Globus pallidus (tissue), 1 donor: ENCODE results near the gene SCAI.
A peak's percentile ranks its signal among the peaks of the same experiment; 100 is the strongest.
"Not testable (repeated sequence)": the region's sequence is repeated elsewhere in the genome, so short reads cannot be mapped to it uniquely, and the experiment has no call there.

ENCODE experiments used
- DNase-seq: peaks from one replicate; pipeline ENCODE4 v3.0.0-alpha.2; 2015; ENCODE audit warnings: low spot score

Gene SCAI

DNA sequence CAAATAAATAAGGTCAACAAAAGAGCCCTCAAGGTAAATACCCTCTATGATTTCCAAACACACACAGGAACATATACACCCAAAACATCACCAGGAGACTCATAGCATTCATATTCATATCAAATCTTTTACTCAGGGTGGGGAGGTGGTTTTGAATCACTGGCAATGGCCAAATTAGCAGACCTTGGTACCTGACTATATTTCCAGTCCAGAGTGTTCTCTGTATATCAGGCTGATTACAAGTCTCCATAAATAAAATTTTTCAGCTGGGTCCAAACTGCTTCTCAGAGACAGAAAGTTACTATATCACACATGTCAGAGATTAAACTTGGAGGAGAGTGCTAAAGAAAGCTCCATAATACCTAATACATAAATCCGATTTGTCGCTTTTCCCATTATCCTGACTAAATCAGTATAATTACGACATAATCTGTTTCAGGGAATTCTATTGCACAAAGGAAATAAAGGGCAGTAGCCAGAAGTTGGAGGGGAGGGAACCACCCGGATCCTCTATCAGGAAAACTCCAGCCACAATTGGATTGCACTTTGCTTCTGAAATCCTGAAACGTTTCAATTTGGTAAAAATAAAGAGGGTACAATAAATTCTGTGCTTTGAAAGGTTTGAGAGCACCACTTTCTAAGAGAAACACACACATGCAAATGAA, 195.5 kb downstream of the SCAI start:
- DNase-seq = no peak

DNA sequence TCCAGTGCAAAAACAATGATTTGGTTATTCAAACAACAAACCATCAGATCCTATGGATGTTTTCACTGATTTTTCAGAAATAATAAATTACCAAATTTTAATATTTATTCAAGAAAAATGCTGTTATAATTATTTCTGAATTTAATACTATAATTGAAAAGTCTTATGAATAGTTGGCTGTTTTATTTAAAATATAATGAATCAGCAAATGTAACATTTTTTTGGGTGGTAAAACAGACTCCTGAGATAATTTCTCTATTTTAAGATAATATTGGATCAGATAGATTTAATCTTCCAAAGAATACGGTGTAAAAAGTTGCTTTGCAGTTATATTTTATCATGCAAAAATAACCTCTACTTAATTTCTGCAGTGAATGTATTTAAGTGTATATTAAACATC, 197.2 kb downstream of the SCAI start:
- DNase-seq = no peak

DNA sequence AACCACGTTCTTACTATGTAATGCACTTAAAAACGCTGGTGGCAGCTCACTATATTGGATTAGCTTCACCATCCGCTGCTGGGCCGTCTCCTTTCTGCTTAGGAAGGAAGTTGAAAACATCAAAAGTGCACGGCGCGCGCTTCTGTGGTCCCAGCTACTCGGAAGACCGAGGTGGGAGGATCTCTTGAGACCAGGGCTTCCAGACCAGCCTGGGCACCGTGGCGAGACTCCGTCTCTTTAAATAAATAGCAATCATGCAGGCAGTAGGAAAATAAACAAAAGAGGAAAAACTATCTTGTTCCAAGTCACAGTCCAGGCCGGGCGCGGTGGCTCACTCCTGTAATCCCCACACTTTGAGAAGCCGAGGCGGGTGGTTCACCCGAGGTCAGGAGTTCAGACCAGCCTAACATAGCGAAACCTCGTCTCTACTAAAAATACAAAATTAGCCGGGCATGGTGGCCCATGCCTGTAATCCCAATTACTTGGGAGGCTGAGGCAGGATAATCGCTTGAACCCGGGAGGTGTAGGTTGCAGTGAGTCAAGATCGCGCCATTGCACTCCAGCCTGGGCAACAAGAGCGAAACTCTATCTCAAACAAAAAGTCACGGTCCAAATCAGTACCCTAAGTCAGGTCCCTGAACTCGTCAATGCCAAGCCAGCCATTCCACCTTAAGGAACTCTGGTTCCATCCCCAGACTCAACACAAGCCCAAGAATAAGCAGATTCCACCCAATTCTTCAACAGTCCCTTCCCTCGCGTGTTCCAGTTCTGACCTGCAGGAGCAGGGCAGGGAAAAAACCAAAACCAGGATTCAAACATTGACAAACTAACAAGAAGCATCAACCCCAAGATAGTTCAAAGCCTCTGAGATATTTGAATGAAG, 201.4 kb downstream of the SCAI start:
- peak; percentile 45 for DNase-seq

DNA sequence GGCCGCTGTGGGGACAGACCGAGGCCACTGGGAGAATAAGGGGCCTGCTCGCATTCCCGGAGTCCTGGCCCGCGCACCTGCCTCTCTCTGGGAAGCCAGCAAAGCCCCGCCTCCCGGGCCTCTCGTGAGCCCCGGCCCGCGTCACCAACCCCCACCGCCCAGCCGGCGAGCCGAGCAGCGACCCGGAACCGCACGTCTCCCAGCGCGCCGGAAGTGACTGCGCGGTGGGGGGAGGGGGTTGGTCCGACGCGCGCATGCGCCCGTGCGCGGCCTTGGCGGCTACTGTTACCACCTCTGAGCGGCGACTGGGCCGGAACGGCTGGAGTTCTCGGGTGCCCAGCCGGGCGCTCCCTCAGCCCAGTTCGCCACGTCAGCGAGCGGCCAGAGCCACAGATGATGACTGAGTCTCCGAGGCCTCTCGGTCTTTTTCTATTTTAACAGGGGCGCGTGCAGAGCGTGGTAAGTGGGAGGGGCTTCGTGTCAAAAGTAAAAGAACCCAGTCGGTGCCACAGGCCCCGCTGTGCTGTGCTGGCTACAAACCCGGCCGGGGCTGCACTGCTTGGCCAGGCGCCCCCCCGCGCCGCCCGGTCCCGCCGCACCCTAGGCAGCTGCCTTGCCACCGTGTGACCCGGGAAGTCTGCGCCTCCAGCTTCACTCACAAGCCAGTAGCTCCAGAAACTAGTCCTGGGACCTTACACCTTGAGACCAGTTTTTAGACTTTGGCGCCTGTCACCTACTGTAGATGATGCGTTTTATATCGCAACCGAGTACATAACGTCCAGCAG, 202.2 kb downstream of the SCAI start, which contains the start of gene GOLGA1:
Gene GOLGA1, minus strand, starts transcription at position 190 of the 785 bp plus-strand sequence. CDS start 2,372 bp downstream, outside the sequence.
- peak; percentile 91 for DNase-seq

DNA sequence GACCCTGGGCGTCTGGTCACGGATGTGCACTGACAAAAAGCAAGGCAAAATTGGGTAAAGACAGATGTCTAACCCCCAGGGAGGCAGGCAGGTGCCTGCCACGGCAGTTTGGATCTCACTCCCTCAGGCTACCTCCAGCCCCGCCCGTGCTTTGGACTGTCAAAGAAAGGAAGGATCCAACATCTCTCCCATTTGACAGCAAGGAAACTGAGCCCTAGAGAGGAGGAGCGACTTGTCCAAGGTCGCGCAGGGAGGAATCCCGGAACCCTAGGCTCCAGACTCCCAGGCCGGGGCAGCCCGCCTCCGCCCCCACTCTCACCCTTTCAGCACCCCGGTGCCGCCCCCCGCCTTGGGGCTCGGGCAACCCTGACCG, 202.8 kb downstream of the SCAI start:
- no peak for DNase-seq

DNA sequence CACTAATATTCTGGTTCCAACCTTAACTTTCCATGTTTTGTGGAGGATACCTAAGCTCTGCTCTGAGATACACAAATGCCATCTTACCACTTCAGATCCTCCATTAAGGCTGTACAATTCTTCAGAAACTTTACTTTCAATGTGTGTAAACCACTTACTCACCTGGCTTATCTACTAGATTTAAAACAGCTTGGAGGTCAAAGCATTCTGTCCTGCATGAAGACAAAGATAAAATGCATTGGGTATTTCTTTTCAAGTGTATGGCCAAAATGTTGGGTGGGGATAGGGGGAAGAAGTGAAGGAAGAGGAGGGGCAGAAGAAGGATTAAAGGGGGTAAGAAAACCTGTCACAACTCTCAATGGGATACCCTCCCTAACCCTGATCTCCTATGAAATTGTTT, 203.4 kb downstream of the SCAI start:
- no peak for DNase-seq

DNA sequence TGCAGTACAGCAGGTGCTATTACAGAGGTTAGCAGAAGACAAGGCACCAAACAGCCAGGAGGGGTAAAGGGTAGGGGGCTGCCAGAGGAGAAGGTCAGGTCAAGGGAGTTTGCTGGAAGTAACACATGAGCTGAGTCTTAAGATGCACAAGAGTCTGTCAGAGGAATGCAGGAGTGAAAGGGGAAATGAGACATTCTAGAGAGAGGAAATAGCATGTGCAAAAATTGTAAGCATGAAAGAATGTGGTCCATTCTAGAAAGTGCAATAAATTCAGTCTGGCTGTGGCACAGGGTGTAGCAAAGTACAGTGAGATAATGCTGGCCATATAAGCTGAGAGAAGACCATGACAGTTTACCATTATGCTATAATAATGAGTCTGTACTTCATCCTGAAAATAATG, 209.0 kb downstream of the SCAI start:
- no peak for DNase-seq

DNA sequence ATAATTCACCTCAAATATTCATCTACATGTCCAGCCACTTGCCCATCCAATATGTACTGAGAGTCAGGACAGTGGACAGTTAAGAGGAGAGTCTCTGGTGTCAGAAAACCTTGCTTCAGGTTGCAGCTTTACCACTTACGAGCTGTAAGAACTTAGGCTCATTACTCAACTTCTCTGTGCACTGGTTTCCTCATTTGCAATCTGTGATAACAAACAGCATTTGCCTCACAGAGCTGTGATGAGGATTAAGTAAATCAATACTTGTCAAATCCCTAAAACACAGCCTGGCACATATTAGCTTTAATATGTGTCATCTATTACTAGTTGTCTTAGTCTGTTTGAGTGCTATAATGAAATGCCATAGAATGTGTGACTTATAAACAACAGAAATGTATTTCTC, 211.0 kb downstream of the SCAI start:
- no peak for DNase-seq

DNA sequence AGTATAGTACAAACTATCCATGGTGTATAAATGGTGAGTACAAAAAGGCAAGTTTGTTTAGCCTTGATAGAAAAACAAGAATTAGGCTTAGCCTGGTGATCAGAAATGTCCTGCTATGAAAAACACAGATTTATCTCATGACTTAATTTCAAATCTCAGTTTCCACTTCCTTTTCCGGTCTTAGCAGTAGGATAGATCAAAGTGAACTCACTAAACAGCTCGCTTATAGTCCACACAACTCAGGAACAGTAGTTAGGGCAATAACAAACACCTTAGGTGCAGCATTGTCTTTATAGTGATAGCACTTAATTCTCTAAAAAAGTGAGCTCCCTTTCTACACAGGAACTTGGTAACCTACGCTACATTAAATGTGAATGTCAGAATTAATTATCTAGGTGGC, 213.9 kb downstream of the SCAI start:
- DNase-seq = no peak

DNA sequence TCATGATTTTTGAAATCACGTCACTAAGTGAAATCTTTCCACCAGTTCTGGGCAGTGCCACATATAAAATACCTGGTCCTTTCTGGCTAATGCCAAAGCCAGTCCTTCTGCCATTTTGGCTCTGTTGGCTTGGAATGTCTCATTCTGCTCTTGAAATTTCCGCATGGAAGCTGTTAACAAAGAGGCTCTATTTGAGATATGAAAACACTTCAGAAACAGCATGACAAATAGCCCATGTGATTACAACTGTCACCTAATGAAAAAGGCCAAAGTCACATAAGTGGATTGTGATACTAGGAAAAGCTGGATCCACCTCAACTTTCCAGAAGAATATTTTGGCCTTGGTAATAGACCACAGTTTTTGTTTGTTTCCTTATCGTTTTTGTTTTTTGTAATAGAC, 215.2 kb downstream of the SCAI start:
- DNase-seq = peak; percentile 12

DNA sequence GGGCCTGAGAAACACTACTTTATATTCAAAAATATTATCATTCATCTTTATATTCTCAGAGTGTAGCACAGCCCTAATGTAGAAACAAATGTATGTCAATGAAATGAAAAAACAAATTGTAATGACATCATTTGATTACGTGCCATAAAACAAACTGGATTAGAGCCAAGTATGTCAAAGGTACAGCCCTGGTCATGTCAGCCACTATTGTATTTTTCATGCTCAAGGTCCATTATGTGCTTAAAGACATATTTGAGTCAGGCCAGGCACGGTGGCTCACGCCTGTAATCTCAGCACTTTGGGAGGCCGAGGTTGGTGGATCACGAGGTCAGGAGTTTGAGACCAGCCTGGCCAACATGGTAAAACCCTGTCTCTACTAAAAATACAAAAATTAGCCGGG, 222.9 kb downstream of the SCAI start:
- DNase-seq = not testable (repeated sequence)

DNA sequence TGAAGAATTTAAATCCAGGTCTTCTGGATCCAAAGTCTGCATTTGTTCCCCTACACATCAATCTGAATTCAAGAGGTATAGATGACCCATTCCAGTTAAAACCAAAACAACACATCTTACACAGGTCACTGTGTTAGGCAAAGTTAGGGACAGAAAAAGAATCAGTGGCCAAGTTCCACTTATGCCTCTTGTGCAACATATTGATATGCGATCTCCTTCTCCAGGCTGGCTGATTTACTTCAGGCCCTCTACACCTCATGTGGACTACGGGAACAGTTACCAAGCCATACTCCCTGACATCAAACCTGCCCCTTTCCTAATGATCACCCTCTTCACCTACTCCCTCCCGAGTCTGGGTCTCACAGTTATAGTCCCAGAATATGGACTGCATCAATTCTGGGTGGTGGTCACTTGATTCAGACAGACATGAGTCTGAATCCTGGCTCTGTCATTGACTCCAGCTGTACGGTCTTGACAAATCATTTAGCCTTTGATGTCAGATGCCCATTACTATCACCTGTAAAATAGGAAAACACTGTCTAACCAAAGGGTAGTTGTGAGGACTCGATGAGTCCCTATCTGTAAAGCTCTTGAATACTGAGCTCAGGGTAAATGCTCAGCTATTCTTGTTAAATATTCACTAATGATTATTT, 228.4 kb downstream of the SCAI start:
- DNase-seq = no peak

DNA sequence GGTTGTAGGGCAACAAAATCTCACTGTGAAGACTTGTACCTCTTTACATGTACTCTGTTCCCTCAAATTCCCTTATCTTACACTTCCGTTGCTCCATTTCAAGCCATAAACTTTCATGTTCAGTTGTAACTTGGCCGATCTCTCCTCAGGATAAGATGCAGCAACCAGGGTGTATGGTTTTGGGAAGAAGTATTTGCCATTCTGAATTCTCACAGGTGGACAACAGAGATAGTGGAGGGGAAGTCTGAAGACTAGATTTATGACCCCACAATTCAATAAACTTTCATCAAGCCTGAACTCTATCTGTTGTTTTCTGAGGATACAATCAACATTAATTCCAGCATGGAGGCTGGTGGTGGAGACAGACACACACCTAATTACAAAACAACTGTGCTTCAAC, 229.9 kb downstream of the SCAI start:
- DNase-seq = no peak

DNA sequence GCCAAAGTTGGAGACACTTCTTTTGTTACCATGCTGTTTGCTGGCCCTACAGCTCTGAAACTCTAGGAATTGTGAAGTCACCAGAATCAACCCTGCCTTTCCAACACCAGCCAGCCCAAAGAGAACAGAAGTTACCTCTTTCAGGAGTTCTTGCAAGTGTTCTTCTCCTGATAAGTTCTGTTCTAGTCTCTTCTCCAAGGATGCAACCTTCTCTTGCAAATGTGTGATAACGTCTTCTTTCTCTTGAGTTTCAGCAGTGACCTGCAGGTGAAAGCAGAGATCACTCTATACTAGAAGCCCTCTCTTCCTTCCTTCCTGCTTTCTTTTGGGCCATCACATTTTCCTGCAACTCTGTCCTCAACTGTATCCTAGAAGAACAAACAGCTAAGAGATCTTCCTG, 231.6 kb downstream of the SCAI start:
- no peak for DNase-seq

DNA sequence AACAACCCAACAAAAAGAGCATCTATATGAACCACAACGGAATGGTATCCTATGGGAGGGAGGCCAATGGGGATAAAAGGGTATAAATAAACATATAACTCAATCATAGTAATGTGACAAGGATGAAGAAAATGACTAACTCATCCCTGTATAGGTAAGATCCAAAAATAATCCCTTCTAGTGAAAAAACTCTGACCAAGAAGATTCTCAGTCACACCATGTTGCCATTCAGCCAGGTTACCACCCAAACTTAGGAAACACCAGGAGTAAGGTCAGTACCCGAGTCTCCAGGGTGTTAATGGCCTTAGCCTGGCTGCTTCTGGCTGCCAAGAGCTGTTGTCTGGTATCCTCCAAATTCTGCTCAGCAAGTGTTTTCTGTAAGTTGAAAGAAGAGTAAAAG, 235.2 kb downstream of the SCAI start:
- DNase-seq = no peak

DNA sequence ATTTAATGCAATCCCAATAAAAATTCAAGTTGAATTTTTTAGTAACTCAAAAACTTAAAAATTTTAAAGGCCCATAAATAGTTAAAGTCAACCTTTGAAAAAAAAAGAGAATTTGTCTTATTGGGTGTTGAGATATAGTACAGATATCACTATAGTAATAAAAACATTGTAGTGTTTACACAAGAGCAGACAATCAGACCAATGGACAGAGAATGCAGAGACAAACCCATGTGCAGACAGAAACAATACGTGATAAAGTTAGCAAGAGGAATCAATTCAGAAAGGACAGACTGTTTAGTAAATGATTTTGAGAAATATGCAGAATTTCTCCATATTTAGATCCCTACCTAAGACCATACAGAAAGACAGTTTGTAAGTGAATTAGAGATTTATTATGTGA, 236.4 kb downstream of the SCAI start:
- DNase-seq = no peak

DNA sequence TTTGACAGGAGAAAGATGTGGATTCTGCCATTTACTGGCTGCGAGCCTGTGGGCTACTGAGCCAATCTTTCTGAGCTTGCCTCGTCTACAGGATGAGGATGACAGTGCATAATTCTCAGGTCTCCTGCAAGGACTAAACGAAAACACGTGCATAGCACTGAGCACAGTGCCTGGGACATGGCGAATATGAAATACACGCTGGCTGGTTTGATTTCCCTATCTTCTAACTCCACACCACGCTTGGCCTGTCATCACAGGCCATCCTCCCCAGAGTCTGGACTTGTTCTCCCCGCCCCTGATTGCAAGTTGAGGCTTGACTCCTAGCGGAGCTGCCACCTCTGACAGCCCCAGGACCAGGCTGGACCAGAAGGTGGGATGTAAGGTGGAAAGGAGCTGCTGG, 243.5 kb downstream of the SCAI start:
- DNase-seq = no peak

DNA sequence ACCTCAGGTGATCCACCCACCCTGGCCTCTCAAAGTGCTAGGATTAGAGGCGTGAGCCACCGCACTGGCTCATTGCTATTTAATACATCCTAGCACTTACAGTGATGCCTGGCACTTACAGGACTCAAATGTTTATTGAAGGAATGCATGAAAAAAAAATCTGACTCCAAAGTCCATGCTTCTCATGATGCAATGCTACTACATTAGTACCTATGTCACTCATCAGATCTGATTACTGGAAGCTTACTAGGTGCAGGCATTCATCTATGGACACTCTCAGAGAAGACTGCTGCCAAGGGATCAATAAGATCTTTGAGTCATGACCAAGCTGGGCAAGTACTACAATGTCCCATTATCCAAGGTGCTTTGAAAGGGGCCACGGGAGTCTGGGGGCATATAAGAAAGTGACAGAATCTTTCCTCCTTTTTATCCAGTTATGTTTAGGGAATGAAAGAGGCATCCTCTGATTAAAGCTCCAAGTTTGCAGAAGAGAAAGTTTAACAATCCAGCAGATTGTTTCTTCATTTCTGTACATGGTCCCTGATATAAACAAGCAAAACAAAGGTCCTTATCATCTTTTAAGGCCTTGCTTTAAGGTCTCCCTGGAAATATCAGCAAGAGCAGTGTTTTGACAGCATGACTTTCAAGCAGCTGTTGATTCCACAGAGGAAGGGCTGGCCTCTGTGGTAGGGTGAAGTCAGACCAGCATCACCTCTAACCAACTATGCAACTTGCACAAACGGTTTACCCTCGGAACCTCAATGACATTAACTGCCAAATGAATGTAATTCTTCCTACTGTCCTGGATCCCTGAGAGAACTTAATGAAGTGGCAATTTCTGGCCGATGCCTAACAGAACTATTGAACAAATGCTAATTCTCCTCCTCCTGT, 245.5 kb downstream of the SCAI start:
- DNase-seq = no peak

DNA sequence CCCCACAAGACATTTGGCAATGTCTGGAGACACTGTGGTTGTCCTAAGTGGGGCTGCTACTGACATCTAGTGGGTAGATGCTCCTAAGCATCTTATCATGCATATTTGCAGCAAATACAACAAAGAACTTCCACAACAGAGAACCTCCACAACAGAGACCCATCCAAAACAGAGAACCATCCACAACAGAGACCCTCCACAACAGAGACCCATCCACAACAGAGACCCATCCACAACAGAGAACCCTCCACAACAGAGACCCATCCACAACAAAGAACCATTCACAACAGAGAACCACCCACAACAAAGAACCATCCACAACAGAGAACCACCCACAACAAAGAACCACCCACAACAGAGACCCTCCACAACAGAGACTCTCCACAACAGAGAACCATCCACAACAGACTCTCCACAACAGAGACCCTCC, 248.6 kb downstream of the SCAI start:
- peak; percentile 54 for DNase-seq

DNA sequence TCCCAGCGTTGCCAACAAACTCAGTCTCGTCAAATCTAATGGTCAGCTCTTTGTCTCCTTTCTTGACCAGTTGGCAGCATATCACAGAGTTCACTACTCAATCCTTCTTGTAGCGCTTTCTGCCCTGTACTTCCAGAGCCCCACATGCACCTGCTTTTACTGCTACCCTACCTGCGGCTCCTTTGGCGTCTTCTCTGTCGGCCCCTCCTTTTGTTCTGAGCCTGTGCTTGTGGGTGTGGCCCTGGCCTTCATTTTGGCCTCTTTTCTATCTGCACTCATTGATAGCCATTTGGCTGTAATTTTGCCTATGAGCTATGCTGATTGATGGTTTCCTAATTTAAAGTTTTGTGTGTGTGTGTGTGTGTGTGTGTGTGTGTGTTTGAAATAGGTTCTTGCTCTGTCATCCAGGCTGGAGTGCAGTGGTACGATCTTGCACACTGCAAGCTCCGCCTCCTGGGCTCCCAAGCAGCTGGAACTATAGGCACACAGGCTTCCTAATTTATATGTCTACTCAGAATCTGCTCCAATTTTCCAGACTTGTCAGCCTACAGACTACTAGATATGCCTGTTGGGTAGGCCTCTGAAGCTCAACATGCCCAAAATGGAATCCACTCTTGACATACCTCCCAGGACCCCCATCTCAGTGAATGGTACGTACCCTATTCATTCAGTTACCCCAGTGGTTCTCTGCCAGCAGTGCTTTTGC, 249.1 kb downstream of the SCAI start:
- no peak for DNase-seq
